Stimulated activated memory B cell treated with anti-CD40 and anti-IgM and Interleukin-4, amounts not matched to agents 10 μg/mL and 1 μg/mL and 100 μg/mL, for 72 hours (primary cell): ENCODE data around the gene XRCC1.

Experiments used
- ATAC-seq: fragments of 150-1000 bp; cut with Tn5 transposase; 2 replicates; pipeline ENCODE4 v1.10.0; 2021
- H3K27ac Mint-ChIP-seq: one replicate; pipeline ENCODE4 v1.8.0; 2022; ENCODE audit warnings: mild to moderate bottlenecking, mixed read lengths
- H3K27me3 Mint-ChIP-seq: one replicate; pipeline ENCODE4 v1.8.0; 2022; ENCODE audit warnings: mixed read lengths
- H3K36me3 Mint-ChIP-seq: one replicate; pipeline ENCODE4 v1.8.0; 2022; ENCODE audit warnings: mixed read lengths
- H3K4me1 Mint-ChIP-seq: one replicate; pipeline ENCODE4 v1.8.0; 2022; ENCODE audit warnings: mixed read lengths
- H3K4me3 Mint-ChIP-seq: one replicate; pipeline ENCODE4 v1.8.0; 2022; ENCODE audit warnings: mild to moderate bottlenecking, moderate library complexity, mixed read lengths
- H3K9me3 Mint-ChIP-seq: one replicate; pipeline ENCODE4 v1.8.0; 2022; ENCODE audit warnings: mixed read lengths

Gene XRCC1

GRCh38 chr19:43569657-43570056 is 5.7 kb downstream of the XRCC1 start:
- H3K4me3 Mint-ChIP-seq, result no peak overlapping the region
- peak overlapping the region; percentile 49 for H3K27ac Mint-ChIP-seq

DNA sequence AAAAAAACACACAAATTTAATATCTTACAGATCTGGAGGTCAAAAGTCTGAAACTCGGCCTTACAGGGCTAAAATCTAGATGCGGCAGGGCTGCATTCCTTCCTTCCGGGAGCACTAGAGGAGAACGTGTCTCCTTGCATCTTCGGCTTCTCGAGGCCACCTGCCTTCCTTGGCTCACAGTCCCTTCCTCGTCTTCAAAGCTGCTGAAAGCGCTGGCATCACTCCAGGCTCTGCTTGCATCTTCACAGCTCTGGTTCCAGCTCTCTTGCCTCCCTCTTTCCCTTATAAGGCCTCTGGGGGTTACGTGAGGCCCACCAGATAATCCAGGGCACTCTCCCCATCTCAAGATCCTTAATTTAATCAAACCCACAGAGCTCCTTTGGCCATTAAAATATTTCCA is 10.5 kb downstream of the XRCC1 start:
- no peaks in the 10 kb centered on the region for H3K9me3 Mint-ChIP-seq
- no peaks in the 10 kb centered on the region for H3K27me3 Mint-ChIP-seq
- peaks cover 59% of the 10 kb centered on the region for H3K4me1 Mint-ChIP-seq
- no peak for ATAC-seq
- H3K27ac Mint-ChIP-seq, result peak overlapping the region; percentile 82
- no peak overlapping the region for H3K4me3 Mint-ChIP-seq
- peaks cover 36% of the 10 kb centered on the region for H3K36me3 Mint-ChIP-seq

More at GRCh38 chr19:43569657-43570056, 5.7 kb downstream of the XRCC1 start:
- H3K36me3 Mint-ChIP-seq, result peaks cover 21% of the 10 kb centered on the region
- no peaks in the 10 kb centered on the region for H3K9me3 Mint-ChIP-seq
- H3K27me3 Mint-ChIP-seq, result no peaks in the 10 kb centered on the region
- no peak for ATAC-seq
- peaks cover 35% of the 10 kb centered on the region for H3K4me1 Mint-ChIP-seq

DNA sequence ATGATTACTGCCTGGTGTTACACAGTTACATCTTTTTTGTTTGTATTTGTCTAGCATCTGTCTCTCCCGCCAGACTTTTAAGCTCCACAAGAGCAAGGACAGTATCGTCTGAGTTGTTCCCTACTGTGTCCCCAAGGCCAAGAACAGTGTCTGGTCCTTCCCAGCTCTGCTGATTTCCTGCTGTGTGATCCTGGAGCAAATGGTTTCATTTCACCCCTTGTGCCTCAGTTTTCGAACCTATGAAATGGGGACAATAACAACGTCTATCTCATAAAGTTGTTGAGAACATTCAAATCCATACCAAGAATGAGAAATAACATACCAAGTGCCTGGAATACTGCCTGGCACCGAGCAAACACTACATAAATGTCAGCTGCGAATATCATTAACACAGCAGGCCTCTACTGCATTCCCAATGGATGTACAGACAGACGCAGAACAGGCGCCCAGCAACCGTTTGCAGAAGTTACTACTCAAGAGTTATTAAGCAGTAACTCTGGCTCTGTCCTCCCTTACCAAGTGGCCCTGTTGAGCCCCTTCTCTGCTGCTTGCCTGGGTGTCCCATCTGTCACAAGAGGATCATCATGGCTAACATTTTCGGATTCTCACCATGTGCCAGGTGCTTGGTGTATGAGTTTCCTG is 11.4 kb downstream of the XRCC1 start:
- peak overlapping the region; percentile 82 for H3K27ac Mint-ChIP-seq
- no peak for ATAC-seq
- H3K36me3 Mint-ChIP-seq, result peaks cover 39% of the 10 kb centered on the region
- no peak overlapping the region for H3K4me3 Mint-ChIP-seq
- H3K9me3 Mint-ChIP-seq, result no peaks in the 10 kb centered on the region
- H3K27me3 Mint-ChIP-seq, result no peaks in the 10 kb centered on the region
- H3K4me1 Mint-ChIP-seq, result peaks cover 56% of the 10 kb centered on the region

DNA sequence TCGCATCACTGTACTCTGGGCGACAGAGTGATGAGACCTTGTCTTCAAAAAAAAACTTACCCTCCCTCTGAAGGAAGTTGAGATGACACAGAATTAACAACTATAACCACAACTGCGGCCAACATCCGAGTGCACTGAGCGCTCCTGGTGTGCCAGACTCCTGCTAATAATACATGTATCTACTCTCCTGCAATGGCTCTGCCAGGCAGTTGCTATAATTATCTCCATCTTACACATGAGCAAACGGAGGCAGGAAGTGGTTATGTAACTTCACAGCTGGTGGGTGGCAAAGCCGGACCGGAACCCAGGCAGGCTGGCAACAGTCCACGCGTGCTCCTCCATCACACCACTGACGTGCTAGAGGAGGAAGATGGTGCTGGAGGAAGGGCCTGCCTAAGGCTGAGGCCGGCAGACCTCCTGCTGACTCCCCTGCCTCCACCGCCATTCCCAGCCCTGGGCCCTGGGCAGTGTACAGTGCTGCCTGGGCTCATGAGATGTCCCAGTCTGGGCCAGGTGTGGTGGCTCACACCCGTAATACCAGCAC is 12.6 kb downstream of the XRCC1 start:
- Mint-ChIP-seq H3K27me3 (no peaks in the 10 kb centered on the region), H3K4me1 (peaks cover 56% of the 10 kb centered on the region), H3K9me3 (no peaks in the 10 kb centered on the region), H3K27ac (peak overlapping the region; percentile 82), H3K4me3 (peak overlapping the region; percentile 50), H3K36me3 (peaks cover 42% of the 10 kb centered on the region)
- ATAC-seq, result peak; percentile 93

GRCh38 chr19:43562226-43562697 is 13.1 kb downstream of the XRCC1 start:
- no peak for ATAC-seq
- peaks cover 56% of the 10 kb centered on the region for H3K4me1 Mint-ChIP-seq
- no peak overlapping the region for H3K4me3 Mint-ChIP-seq

DNA sequence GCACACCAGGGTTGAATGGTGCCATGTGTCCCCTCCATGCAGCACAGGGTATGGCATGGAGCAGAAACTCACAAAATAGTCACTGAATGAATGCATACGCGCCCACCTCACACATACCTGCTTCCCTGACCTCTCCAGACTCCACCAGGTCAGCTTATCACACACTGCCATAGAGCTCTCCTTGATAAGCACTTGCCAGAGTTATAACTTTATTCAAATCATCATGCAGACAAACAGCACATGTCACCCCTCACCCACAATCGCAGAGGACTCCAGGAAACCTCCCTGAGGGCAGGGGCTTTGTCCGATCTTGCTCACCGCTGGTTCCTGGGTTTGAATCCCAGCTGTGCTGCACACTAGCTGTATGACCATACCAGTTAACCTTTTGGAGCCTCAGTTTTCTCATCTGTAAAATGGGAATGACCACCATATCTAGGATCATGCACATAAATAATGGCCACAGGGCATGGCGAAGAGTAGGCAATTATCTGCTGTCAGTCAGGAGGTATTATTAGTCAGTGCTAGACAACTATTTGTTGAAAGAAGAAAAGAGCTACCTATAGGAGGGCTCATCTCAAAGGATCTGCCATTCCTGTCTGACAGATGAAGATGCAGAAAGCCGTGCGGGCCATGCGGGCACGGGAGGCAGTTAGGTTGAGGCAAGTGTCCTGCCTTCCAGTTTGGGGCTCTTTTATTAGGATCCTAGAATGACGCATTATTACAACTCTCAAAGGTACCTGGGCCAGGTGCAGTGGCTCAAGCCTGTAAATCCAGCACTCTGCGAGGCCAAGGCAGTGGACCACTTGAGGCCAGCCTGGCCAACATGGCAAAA is 14.0 kb downstream of the XRCC1 start:
- H3K27ac Mint-ChIP-seq, result peak overlapping the region; percentile 82
- H3K27me3 Mint-ChIP-seq, result no peaks in the 10 kb centered on the region

More at GRCh38 chr19:43562226-43562697, 13.1 kb downstream of the XRCC1 start:
- Mint-ChIP-seq H3K36me3 (peaks cover 46% of the 10 kb centered on the region), H3K27ac (peak overlapping the region; percentile 82), H3K27me3 (no peaks in the 10 kb centered on the region), H3K9me3 (no peaks in the 10 kb centered on the region)

DNA sequence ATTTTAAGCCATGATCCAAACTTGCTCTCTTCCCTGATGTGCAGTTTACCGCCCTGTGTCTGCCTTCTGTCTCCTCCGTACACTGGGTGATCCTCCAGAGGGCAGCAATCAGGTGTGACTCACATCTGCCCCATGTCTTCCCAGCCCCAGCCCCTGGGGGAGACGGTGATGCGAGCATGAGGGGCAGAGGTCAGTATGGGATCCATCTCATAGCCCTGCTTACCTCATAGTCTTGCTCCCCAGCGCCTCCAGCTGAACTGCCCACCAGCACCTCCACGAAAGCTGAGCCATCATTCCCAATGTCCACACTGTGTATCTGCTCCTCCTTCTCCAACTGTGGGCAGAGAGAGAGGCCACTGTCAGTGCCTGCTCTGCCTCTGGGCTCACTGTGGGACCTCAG is 14.6 kb downstream of the XRCC1 start:
- Mint-ChIP-seq H3K36me3 (peaks cover 41% of the 10 kb centered on the region), H3K27ac (peak overlapping the region; percentile 82), H3K4me3 (no peak overlapping the region)

More for the DNA sequence above, 14.0 kb downstream of the XRCC1 start:
- peaks cover 41% of the 10 kb centered on the region for H3K36me3 Mint-ChIP-seq
- H3K4me3 Mint-ChIP-seq, result no peak overlapping the region
- H3K9me3 Mint-ChIP-seq, result no peaks in the 10 kb centered on the region
- peaks cover 56% of the 10 kb centered on the region for H3K4me1 Mint-ChIP-seq
- no peak for ATAC-seq

DNA sequence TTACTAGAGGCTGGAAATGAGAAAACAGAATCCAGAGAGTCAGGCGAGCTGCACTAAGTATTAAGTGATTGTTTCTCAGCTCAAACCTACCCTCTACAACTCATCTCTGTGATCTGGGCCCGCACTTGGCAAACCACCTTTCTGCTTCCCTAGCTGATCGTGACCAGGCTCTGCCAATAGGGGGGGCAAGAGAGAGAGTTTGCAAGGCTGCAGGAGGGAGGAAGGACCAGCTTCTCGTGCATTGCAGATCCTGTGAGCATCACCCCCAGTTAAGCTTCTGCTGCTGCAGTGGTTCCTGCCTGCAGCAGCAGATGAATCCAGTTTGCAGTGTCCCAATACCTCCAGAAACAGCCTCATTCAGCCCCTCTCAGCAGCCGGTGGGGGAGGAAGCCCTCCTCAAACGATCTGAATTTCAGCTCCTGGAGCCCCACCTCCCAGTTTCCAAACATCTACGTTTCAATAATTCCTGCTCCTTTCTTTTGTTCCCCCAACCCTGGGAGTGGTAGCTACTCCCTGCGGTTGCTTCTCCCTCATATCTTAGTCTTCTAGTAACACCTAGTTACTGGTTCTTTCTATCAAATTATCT is 20.0 kb downstream of the XRCC1 start:
- H3K9me3 Mint-ChIP-seq, result no peaks in the 10 kb centered on the region
- ATAC-seq, result peak; percentile 73
- H3K36me3 Mint-ChIP-seq, result peaks cover 65% of the 10 kb centered on the region
- peaks cover 18% of the 10 kb centered on the region for H3K4me1 Mint-ChIP-seq
- H3K27me3 Mint-ChIP-seq, result no peaks in the 10 kb centered on the region
- no peak overlapping the region for H3K4me3 Mint-ChIP-seq
- no peak overlapping the region for H3K27ac Mint-ChIP-seq

More for the DNA sequence above, 14.6 kb downstream of the XRCC1 start:
- no peak for ATAC-seq
- Mint-ChIP-seq H3K4me1 (peaks cover 57% of the 10 kb centered on the region), H3K9me3 (no peaks in the 10 kb centered on the region), H3K27me3 (no peaks in the 10 kb centered on the region)

- no peak for ATAC-seq
- H3K36me3 Mint-ChIP-seq, result peaks cover 64% of the 10 kb centered on the region
- H3K27me3 Mint-ChIP-seq, result no peaks in the 10 kb centered on the region
- no peak overlapping the region for H3K4me3 Mint-ChIP-seq
- H3K27ac Mint-ChIP-seq, result no peak overlapping the region
- H3K9me3 Mint-ChIP-seq, result no peaks in the 10 kb centered on the region
- peaks cover 11% of the 10 kb centered on the region for H3K4me1 Mint-ChIP-seq
These were observed 20.9 kb downstream of the XRCC1 start for GRCh38 chr19:43554317-43554895.

DNA sequence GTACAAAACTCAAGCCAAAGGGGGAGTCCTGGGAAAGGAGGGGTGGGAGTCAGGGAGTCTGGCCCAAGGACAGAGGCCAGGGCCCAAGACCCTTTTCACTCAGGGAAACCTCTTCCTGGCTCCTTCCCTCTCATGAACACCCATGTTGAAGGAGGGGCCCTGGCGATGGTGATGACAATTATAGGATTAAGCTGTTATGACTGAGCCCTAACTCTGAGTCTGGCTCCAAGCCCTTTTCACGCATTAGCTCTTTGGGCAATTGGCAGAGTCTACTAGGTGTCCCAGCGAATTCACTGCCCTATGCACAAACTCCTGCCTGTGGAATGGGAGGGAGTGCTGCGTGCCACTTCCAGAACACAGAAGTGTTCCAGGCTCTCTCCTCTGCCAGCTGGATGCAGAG is 21.7 kb downstream of the XRCC1 start:
- Mint-ChIP-seq H3K36me3 (peaks cover 62% of the 10 kb centered on the region), H3K27ac (no peak overlapping the region), H3K4me3 (no peak overlapping the region), H3K4me1 (peaks cover 11% of the 10 kb centered on the region), H3K27me3 (no peaks in the 10 kb centered on the region), H3K9me3 (no peaks in the 10 kb centered on the region)
- no peak for ATAC-seq

DNA sequence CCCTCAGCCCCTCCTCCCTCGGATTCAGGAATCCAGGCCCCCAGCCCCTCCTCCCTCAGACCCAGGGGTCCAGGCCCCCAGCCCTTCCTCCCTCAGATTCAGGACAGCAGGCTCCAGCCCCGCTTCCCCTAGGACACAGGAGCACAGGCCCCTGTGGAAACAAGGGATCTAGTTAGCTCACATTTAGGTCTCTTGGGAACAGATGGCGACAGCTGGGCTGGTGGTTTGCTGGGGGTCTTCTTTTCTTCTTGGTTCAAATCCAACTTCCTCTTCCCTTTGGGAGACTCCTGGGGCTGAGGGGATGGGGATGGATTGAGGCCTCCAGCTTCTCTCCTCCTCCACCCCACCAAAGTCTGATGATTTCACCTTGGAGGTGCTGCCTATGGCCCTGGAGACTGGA is 22.7 kb downstream of the XRCC1 start:
- H3K9me3 Mint-ChIP-seq, result no peaks in the 10 kb centered on the region
- H3K36me3 Mint-ChIP-seq, result peaks cover 58% of the 10 kb centered on the region
- H3K4me3 Mint-ChIP-seq, result no peak overlapping the region
- no peak overlapping the region for H3K27ac Mint-ChIP-seq
- no peak for ATAC-seq
- peaks cover 11% of the 10 kb centered on the region for H3K4me1 Mint-ChIP-seq
- H3K27me3 Mint-ChIP-seq, result no peaks in the 10 kb centered on the region

DNA sequence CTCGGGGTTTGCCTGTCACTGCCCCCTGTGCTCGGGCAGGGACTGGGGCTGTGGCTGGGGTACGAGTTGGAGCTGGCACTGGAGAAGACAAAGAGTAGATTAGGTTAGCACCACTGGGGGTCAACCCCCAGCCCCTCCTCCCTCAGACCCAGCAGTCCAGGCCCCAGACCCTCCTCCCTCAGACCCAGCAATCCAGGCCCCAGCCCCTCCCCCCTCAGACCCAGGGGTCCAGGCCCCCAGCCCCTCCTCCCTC is 23.2 kb downstream of the XRCC1 start:
- H3K9me3 Mint-ChIP-seq, result no peaks in the 10 kb centered on the region
- H3K4me3 Mint-ChIP-seq, result no peak overlapping the region
- H3K27ac Mint-ChIP-seq, result no peak overlapping the region
- H3K27me3 Mint-ChIP-seq, result no peaks in the 10 kb centered on the region
- no peak for ATAC-seq
- peaks cover 11% of the 10 kb centered on the region for H3K4me1 Mint-ChIP-seq
- peaks cover 55% of the 10 kb centered on the region for H3K36me3 Mint-ChIP-seq

GRCh38 chr19:43551399-43552197 is 23.7 kb downstream of the XRCC1 start:
- H3K4me1 Mint-ChIP-seq, result peaks cover 11% of the 10 kb centered on the region
- no peak overlapping the region for H3K27ac Mint-ChIP-seq
- ATAC-seq, result no peak
- peaks cover 55% of the 10 kb centered on the region for H3K36me3 Mint-ChIP-seq
- H3K4me3 Mint-ChIP-seq, result no peak overlapping the region
- H3K9me3 Mint-ChIP-seq, result no peaks in the 10 kb centered on the region
- no peaks in the 10 kb centered on the region for H3K27me3 Mint-ChIP-seq

GRCh38 chr19:43548706-43549105 is 26.6 kb downstream of the XRCC1 start:
- no peak for ATAC-seq
- peaks cover 59% of the 10 kb centered on the region for H3K36me3 Mint-ChIP-seq
- no peaks in the 10 kb centered on the region for H3K9me3 Mint-ChIP-seq
- no peak overlapping the region for H3K4me3 Mint-ChIP-seq
- H3K4me1 Mint-ChIP-seq, result no peaks in the 10 kb centered on the region
- no peak overlapping the region for H3K27ac Mint-ChIP-seq
- no peaks in the 10 kb centered on the region for H3K27me3 Mint-ChIP-seq
